AG08395 (cell line): Measurements from ENCODE around the gene GGTLC2.

Experiments
- DNase-seq: peaks from one replicate; pipeline ENCODE4 v3.0.0; 2012; ENCODE audit warnings: mixed read lengths, low spot score

Gene GGTLC2

DNA sequence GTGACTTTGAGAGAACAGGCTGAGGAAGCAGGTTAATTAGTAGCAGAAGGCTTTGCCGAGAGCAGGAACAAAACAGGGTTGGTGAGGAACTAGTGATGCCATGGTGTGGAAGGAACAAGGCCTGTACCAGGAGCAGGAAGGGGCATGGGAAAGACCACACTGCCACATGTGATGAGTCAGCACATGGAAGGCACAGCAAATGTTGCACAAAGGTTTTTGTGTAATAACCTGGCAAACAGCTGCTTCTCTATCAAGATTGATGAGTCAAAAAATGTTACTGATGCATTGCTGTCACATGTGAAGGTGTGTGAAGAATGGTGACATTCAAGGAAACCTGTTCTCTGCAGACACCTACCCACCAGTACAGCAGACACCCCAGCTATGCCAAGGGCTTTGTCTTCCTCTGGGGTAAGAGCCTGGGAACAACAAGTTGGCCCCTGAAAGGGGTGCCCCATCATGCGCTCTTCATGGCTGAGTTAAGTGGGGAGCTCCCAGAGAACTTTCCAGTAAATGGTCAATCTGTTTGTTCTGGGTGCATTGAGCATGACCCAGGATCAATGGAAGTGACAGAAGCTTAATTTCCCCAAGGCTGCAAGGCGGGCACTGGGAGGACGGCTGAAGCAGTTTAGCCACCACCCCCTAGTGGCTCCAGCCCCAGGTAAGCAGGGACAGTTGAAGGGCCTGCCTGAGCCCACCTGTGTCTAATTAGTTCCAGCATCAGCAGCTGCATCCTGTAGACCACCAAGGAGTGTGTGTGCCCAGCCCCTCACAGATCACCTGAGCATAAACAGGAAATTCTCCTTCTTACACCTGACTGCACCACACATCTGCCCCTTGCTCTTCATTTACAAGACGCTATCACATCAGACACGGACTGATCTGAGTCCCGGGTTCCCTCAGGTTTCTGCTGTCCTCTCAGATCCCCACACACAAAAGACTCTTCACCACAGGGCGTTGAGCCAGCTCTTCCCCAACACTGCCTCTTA, 47.6 kb downstream of the GGTLC2 start:
- no peak for DNase-seq

DNA sequence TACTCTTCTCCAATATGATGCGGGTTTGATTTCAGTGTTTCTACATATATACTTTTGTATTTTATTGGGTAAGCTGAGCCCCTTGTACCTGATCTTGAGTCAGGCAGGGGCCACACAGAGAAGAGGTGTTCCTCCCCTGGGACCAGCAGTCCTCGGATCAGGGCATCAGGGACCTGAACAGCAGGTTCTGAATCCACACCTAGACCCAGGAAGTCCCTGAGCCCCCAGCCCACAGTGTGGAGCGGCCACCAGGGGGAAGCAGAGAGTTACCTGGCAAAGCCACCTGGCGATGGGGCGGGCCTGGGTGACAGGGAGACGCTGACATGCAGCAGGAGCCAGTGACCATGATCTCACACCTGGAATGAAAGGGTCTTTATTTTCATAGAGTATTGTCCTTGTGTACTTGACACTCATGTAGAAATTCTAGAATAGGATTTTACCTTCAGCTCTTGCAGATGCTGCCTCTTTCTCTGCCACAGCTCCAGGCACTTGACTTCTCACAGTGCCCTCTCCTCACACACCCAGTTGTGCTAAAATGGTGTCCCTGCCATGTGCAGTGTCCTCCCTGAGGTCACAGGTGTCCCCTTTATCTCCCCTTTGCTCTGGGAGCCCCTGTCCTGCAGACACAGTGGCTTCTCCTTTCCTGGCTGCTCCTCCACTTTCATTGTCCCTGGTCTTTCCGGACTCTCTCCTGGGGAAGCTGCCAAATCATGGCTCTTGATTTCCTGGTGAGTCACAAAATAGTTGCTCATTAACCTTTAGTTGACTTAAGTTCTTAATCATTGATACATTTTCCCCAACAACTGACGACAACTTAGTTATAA, 48.5 kb downstream of the GGTLC2 start:
- peak; percentile 59 for DNase-seq

DNA sequence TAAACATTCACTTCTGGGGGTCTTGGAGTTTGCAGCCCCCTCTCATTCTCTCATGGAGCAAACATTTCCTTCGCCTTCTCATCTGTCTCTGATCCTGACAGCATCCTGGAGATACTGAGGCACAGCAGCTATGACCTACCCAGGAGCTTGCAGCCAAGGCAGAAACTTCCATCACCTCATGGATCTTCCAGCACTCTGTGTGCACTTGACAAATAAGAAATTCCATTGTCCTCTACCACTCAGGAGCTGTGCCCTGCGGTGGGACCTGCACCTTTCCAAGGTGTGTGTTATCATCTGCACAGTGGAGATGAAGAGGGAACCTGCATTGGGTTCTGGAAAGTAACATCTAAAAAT, 49.1 kb downstream of the GGTLC2 start:
- no peak for DNase-seq

DNA sequence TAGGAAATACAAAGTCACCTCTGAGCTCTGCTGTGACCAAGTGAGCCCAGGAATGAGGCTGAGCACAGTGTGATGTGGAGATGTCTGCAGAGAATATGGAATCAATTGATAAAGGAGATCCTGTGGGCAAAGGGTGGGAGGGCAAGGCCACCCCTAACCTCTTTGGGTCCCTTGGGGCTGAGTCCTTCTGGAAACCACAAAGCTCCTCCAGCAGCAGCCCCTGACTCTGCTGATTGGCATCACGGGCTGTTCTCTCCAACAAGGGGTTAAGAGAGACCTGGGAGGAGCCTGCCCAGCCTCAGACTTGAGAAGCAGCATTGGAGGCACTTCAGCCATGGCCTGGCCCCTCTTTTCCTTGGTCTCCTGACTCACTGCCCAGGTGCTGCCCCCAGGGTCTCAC, 49.7 kb downstream of the GGTLC2 start:
- DNase-seq: no peak

DNA sequence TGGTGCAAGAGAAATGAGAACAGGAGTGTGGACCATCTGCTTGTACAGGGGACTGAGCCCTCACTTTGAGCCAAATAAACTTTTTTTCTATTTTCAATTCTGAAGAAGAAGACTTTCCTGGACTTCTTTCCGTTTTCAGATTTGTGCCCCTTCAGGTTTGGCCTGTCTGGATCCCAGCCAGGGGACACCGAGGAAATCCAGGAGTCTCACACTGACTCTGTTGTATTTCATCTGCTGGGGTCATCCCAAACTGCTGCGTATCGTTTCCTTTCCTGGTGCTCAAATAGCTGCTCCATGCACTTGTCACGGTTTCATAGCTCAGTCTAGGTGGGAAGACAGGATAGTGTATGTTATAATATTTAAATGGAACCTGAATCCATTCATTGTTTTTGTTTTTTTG, 51.7 kb downstream of the GGTLC2 start:
- no peak for DNase-seq
